NCI-H2029 treated with DMSO at 0.1 percent for 48 hours (cell line): ENCODE data around the gene ACAD11.

Source experiments
- DNase-seq: peaks from one replicate; lab custom pipeline; 2025; lab: John Stamatoyannopoulos, UW

Gene ACAD11

GRCh38 chr3:132553826-132554225 is 105.8 kb downstream of the ACAD11 start:
- no peak for DNase-seq

GRCh38 chr3:132550579-132551305 is 108.9 kb downstream of the ACAD11 start:
- no peak for DNase-seq

GRCh38 chr3:132549890-132550578 is 109.6 kb downstream of the ACAD11 start:
- no peak for DNase-seq

- no peak for DNase-seq
Measured at GRCh38 chr3:132549169-132549568, 110.4 kb downstream of the ACAD11 start.

- no peak for DNase-seq
Measured at GRCh38 chr3:132545471-132545870, 114.1 kb downstream of the ACAD11 start.

- no peak for DNase-seq
Measured at GRCh38 chr3:132544130-132544529, 115.5 kb downstream of the ACAD11 start.

GRCh38 chr3:132543011-132543739 is 116.4 kb downstream of the ACAD11 start:
- DNase-seq: no peak

- DNase-seq: no peak
Measured at GRCh38 chr3:132542577-132542976, 117.0 kb downstream of the ACAD11 start.

- DNase-seq: no peak
Measured at GRCh38 chr3:132539681-132540080, 119.9 kb downstream of the ACAD11 start.

- no peak for DNase-seq
Measured at GRCh38 chr3:132538072-132538471, 121.5 kb downstream of the ACAD11 start.

GRCh38 chr3:132537297-132537696 is 122.3 kb downstream of the ACAD11 start:
- DNase-seq: no peak

GRCh38 chr3:132536442-132537153 is 123.0 kb downstream of the ACAD11 start:
- DNase-seq: no peak

- peak; percentile 32 for DNase-seq
Measured at GRCh38 chr3:132535575-132536441, 123.8 kb downstream of the ACAD11 start.

- DNase-seq: no peak
Measured at GRCh38 chr3:132530624-132531023, 129.0 kb downstream of the ACAD11 start.

GRCh38 chr3:132522353-132522752 is 137.3 kb downstream of the ACAD11 start:
- DNase-seq: no peak

GRCh38 chr3:132521901-132522300 is 137.7 kb downstream of the ACAD11 start:
- DNase-seq: no peak

- no peak for DNase-seq
Measured at GRCh38 chr3:132519914-132520313, 139.7 kb downstream of the ACAD11 start.

- no peak for DNase-seq
Measured at GRCh38 chr3:132517311-132517710, 142.3 kb downstream of the ACAD11 start.

- no peak for DNase-seq
Measured at GRCh38 chr3:132513057-132513456, 146.6 kb downstream of the ACAD11 start.

GRCh38 chr3:132509506-132509905 is 150.1 kb downstream of the ACAD11 start:
- DNase-seq: no peak

- no peak for DNase-seq
Measured at GRCh38 chr3:132509096-132509495, 150.5 kb downstream of the ACAD11 start.
